ENCODE results near the gene ILF3.
A peak's percentile ranks its signal among the peaks of the same experiment; 100 is the strongest.
"Not testable (repeated sequence)": the region's sequence is repeated elsewhere in the genome, so short reads cannot be mapped to it uniquely, and the experiment has no call there.

Gene ILF3

DNA sequence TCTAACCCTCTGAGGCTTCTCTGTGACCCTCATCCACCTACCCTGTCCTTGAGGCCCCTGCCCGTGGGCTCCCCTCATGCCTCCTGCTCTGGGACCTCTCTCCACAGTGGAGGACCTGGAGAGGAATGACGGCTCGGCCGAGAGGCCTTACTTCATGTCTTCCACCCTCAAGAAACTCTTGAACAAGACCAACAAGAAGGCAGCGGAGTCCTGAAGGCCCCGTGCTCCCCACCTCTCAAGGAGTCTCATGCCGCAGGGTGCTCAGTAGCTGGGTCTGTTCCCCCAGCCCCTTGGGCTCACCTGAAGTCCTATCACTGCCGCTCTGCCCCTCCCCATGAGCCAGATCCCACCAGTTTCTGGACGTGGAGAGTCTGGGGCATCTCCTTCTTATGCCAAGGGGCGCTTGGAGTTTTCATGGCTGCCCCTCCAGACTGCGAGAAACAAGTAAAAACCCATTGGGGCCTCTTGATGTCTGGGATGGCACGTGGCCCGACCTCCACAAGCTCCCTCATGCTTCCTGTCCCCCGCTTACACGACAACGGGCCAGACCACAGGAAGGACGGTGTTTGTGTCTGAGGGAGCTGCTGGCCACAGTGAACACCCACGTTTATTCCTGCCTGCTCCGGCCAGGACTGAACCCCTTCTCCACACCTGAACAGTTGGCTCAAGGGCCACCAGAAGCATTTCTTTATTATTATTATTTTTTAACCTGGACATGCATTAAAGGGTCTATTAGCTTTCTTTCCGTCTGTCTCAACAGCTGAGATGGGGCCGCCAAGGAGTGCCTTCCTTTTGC is 10.8 kb upstream of the ILF3 start:
- peak; percentile 54 for DNase-seq

DNA sequence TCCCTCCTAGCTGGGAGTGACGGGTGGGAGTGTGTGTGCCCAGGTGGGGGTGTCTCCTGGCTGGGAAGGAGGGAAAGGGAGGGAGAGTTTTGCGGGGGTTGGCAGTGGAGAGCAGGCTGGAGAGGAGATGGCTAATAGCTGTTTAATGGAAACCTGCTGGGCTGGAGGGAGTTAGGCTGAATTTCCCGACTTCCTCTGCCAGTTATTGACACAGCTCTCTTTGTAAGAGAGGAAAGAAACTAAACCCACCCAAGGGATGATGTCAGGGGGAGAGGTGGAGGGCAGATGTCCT is 10.2 kb upstream of the ILF3 start:
- peak; percentile 87 for DNase-seq

- peak; percentile 92 for DNase-seq
These were observed 9.7 kb upstream of the ILF3 start for GRCh38 chr19:10644260-10645007.

DNA sequence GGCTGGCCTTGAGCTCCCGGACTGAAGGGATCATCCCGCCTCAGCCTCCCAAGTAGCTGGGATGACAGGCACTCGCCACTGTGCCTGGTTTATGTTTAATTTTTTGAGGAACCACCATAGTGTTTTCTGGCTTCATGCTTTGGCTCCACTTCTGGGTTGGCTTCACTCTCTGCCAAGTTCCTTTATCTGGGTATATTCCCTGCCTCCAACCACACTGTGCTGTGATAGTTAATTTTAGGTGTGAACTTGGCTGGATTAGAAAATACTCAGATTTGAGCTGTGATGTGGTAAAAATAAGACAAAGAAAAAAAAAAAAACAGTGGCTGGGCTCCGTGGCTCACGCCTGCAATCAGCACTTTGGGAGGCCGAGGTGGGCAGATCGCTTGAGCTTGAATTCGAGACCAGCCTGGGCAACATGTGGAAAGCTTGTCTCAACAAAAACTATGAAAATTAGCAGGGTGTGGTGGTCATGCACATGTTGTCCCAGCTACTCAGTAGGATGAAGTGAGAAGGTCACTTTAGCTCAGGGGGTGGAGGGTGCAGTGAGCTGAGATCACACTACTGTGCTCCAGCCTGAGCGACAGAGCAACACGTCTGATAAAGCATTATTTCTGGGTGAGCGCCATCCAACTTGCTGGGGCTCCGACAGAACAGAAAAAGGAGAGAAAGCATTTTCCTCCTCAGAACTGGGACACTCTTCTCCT is 7.5 kb upstream of the ILF3 start:
- DNase-seq: no peak

GRCh38 chr19:10648360-10648759 is 5.8 kb upstream of the ILF3 start:
- DNase-seq: no peak

DNA sequence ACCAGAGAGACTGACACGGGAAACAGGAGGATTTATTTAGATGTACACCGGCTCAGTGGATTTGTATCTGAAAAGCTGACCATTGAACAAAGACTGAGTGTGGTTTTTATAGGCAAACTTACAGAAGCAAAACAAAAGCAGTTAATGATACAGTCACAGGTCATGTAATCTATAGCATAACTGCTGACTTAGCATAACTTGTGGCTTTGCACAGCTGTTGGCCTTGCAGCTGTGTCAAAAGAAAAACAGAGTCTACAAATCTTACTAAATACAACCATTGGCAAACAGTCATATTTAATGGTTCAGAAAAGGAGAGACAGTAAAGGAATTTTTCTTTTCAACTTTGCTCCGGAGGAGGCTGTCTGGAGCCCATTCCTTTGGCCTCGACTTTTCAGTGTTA is 2.3 kb upstream of the ILF3 start:
- DNase-seq: no peak

DNA sequence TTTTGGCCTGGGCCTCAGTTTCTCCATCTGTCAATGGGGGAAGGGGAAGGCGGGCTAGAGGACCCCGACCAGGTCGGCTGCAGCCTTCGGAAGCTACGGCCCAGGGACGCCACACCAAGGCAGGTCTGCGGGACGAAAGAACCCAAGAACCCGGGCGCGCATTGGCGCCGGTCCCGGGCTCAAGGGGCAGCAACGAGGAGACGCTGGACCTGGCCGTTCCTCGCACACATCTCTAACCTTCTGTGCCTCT is 739 bp upstream of the ILF3 start:
- no peak for DNase-seq

GRCh38 chr19:10654610-10655456 is 687 bp downstream of the ILF3 start:
- DNase-seq: peak; percentile 66

- no peak for DNase-seq
These were observed 1.5 kb downstream of the ILF3 start for GRCh38 chr19:10655457-10656312.

DNA sequence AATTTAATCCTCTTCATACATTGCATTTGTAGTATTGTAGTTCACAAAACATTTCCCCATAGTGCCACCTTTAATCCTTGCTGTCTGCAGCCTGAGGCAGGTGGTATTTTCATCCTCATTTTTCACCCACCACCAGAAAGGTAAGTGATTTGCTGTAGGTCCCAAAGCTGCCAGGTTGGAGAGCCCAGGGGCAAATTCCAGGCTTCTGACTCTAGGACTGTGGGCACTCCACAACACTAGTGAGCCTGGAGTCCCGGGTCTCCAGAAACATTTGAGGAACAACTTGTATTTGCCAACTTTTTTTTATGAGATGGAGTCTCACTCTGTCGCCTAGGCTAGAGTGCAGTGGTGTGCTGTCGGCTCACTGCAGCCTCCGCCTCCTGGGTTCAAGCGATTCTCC is 6.2 kb downstream of the ILF3 start:
- no peak for DNase-seq

- no peak for DNase-seq
These were observed 7.8 kb downstream of the ILF3 start for GRCh38 chr19:10661946-10662345.

DNA sequence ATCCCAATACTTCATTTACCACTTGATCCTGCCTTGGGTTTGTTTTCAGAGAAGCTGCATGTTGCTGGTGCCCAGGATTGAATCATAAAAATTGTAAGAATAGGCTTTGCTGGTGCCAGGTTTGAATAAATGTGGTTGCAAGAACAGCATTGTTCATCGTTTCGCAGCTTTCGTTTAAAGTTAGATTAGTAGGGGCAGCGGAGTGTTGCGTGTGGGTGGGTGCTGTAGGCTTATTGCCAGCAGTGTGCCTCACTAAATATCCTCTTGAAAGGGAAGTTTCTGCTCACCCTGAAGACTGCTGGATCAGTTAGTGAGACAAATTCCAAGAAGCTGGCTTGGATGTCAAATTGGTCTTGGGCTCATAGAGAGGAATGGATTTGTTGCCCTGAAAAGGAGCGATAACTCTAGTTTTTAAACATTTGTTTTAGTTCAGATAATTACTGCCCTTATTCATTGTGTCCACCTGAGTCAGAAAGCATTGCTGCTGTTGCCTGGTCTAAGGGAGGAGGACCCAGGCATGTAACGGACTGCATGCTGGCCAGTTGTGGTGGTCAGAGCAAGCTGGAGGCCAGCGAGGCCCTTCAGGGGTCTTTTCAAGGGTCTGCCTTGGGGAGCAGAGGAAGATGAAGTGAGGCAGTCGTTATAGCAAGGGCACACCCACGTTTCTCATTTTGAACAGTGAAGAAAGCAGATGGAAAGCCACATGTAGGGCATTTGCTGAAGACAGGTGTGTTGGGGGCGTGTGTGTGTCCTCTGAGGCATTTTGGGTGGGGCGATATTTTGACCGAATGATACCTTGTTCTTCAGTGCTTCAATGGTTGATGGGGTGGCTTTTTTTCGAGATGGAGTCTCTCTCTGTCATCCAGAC is 8.5 kb downstream of the ILF3 start:
- DNase-seq: no peak

DNA sequence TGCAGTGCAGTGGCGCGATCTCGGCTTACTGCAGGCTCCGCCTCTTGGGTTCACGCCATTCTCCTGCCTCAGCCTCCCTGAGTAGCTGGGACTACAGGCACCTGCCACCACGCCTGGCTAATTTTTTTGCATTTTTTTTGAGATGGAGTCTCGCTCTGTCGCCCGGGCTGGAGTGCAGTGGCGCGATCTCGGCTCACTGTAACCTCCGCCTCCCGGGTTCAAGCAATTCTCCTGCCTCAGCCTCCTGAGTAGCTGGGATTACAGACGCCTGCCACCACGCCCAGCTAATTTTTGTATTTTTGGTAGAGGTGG is 9.1 kb downstream of the ILF3 start:
- DNase-seq: not testable (repeated sequence)

DNA sequence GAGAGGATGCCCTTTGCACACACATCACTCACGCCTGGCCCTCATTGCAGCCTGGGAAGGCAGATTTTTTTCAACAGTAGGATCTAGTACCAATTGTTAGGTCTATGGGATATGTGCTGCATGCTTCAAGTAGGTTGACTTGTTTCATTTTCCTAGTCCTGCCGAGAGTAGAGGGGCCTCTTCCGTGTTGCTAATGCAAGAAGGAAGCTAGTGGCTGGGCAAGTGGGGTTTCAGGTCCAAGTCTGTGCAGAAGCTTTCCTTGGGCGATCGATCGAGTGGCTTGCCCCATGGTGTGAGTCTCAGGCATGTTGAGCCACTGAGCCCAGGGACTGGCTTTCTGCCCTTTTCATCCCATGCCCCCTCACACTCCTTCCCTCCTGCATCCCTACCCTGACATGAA is 13.7 kb downstream of the ILF3 start:
- DNase-seq: no peak

- DNase-seq: no peak
These were observed 15.1 kb downstream of the ILF3 start for GRCh38 chr19:10669246-10669645.

GRCh38 chr19:10670182-10670581 is 16.0 kb downstream of the ILF3 start:
- DNase-seq: no peak

DNA sequence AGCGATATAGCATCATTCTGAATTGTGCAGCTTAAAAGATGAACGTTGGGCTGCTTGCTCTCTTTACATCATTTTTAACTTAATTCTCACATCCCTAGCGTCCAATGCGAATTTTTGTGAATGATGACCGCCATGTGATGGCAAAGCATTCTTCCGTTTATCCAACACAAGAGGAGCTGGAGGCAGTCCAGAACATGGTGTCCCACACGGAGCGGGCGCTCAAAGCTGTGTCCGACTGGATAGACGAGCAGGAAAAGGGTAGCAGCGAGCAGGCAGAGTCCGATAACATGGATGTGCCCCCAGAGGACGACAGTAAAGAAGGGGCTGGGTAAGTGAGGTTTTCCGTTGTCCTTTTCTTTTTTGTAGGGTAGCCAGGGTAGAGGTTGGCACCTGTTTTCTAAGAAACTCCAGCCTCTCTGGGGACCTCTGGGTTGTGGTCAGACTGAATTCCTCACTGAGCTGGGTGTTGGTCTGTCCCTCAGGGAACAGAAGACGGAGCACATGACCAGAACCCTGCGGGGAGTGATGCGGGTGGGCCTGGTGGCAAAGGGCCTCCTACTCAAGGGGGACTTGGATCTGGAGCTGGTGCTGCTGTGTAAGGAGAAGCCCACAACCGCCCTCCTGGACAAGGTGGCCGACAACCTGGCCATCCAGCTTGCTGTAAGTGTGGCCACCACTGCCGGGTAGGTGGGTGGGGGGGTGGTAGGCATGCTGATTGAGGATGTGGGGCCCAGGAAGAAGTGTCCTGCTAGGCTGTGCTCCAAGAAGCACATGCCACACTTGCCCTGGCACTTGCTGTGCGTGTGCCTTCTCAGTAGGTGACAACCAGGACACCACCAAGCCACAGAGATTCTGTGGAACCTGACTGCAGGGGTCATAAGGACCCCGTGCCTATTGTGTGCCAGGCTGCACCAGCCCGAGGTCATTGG is 17.0 kb downstream of the ILF3 start:
- no peak for DNase-seq

DNA sequence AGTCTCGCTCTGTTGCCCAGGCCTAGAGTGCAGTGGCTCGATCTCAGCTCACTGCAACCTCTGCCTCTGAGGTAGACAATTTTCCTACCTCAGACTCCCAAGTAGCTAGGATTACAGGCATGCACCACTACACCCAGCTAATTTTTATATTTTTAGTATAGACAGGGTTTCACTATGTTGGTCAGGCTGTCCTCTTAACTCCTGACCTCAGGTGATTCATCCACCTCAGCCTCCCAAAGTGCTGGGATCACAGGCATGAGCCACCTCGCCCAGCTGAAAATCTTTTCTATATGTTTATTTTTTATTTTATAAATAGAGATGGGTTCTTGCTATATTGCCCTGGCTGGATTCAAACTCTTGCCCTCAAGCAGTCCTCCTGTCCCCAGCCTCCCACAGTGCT is 17.8 kb downstream of the ILF3 start:
- not testable (repeated sequence) for DNase-seq

DNA sequence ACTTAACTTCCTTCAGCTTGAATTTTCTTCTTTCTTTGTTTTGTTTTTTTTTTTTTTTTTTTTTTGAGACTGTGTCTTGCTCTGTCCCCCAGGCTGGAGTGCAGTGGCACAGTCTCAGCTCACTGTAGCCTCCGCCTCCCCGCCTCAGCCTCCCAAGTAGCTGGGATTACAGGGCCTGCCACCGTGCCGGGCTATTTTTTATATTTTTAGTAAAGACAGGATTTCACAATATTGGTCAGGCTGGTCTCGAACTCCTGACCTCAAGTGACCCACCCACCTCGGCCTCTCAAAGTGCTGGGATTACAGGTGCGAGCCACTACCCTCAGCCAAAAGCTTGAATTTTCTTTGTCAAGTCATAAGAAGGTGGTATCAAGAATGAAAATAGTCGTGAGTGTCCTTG is 21.1 kb downstream of the ILF3 start:
- not testable (repeated sequence) for DNase-seq

DNA sequence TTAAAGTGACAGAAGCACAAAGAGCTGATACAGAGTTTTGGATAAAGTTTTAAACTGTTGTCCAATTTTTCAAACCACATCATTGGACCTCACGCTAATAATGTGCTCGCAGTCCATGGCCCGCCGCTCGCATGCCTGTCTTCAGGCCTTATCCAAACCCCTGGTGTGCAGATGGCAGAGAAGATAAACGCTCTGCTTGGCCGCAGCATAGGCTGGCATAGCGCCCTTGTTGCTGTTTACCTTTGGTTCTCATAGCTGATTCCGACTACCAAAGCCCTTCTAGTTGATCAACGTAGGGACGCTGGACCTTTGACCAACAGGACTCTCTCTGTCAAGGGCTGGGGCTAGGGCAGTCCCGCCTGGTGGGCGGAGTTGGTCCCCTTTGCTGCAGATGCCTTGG is 23.6 kb downstream of the ILF3 start:
- no peak for DNase-seq
